NCI-H2107 (cell line): ENCODE measurements around the gene RNFT2.

Experiments used
- DNase-seq: peaks from one replicate; lab custom pipeline; 2025; lab: John Stamatoyannopoulos, UW

RNFT2 gene

DNA sequence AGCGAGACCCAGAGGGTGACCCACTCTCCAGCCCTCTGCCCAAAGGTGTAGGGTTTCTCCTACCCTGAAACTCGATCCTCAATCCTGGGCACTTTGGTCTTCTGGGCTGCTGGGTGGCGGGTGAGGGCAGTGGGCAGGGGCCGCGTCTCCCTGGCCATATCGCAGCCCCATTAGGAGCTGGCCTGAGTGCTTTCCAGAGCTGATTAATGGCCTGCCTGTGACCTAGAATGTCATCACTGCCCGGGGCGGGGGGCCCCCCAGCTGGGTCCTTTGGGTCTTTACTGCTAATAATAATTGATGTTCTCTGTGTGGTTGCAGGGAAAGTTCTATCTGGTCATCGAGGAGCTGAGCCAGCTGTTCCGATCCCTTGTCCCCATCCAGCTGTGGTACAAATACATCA is 95.4 kb downstream of the RNFT2 start:
- DNase-seq, result no peak

DNA sequence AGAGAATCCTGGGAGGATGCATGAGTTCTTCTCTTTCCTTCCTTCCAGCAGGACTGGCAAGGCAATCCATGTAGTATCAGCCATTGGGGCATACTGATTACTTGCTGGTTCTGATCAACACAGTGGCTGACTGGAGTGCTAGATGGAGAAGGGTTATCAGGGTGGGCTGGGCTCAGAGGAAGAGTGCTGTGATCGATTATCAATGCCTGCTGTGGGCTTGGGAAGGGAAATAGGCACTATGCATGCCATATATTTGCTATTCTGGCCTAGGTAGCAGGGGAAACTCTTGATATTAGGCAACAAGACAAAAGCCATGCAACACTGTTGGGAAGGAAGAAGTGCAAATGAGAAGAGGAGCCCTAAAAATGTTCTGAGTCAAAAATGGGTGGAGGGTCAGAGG is 97.4 kb downstream of the RNFT2 start:
- DNase-seq, result no peak

DNA sequence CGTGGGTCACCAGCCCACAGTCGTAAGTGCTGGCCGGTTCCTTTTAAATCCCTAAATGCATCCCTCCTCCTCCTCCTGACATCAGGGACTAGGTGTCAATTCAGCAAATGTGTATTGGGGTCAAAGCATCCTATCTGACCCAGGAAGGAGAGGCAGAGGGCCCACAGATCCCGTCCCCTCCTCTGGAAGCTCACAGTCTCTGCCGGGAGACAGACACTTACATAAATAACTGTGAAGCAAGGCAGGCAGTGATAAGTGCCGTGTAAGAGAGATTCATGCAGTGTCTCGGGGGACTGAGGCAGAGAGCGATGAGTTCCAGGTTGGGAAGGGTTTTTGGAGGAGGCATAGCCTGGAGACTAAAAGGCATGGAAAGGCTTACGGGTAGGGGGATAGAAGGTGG is 99.0 kb downstream of the RNFT2 start:
- DNase-seq, result no peak

DNA sequence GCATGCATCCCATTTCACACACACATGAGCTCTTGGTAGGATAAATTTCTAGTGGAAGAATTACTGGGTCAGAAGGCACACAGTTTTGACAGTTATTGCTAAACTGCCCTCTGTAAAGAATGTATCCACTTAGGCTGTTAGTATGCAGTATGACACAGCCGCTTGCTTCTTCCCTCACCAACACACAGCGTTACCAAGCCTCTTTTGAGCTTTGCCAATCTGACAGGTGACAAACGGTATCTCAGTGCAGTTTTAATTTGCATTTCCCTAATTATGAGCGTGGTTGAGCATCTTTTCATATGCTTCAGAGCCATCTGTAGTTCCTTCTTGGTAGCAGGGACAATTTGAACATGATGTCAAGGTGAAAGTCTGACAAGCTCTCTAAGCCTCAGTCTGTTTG is 100.2 kb downstream of the RNFT2 start:
- no peak for DNase-seq

DNA sequence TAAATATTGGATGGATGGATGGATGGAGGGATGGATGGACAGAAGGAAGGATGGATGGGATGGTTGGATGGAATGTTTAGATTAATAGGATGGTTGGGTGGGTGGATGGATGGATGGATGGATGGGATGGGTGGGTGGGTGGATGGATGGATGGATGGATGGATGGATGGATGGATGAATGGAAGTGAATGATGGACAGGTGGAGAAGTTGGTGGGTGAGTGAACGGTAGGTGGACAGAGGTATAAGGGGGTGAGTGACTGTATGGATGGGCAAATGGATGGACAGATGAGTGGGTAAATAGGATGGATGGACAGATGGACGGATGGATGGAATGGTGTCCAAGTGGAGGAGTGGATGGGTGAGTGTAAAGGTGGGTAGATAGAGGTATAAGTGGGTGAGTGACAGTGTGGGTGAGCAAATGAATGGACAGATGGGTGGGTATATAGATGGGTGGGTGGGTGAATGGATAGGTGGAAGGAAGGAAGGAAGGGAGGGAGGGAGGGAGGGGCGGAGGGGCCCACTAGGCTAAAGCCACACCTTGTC is 101.2 kb downstream of the RNFT2 start:
- no peak for DNase-seq

DNA sequence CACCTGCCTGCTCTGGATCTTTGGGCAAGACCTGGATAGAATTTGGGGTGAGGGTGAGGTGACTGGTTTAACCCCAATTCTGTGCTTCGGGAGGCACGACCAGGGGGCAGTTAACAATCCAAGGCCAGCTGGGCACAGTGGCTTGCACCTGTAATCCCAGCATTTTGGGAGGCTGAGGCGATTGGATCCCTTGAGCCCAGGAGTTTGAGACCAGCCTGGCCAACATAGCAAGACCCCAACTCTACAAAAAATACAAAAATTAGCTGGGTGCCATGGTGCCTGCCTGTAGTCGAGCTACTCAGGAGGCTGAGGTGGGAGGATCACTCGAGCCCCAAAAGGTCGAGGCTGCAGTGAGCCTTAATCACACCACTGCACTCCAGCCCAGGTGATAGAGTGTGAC is 105.0 kb downstream of the RNFT2 start:
- DNase-seq, result no peak

DNA sequence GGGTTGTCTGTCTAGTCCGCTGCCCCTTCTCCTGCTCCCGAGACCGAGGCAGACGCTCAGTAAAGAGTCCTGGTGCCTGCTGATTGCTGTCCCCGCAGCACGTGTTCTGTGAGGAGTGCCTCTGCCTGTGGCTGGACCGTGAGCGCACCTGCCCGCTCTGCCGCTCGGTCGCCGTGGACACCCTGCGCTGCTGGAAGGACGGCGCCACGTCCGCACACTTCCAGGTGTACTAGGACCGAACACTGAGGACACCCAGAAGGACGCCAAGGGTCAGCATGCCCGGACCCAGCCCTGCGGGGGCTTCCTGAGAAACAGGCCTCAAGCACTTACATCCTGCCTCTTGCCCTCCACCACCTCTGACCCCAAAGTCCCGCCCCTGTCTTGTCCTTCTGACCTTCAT is 111.1 kb downstream of the RNFT2 start:
- DNase-seq, result no peak

DNA sequence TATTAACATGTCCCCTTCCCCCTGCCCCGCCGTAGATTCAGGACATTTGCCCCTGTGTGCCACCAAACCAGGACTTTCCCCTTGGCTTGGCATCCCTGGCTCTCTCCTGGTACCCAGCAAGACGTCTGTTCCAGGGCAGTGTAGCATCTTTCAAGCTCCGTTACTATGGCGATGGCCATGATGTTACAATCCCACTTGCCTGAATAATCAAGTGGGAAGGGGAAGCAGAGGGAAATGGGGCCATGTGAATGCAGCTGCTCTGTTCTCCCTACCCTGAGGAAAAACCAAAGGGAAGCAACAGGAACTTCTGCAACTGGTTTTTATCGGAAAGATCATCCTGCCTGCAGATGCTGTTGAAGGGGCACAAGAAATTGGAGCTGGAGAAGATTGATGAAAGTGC is 114.2 kb downstream of the RNFT2 start:
- DNase-seq, result no peak

DNA sequence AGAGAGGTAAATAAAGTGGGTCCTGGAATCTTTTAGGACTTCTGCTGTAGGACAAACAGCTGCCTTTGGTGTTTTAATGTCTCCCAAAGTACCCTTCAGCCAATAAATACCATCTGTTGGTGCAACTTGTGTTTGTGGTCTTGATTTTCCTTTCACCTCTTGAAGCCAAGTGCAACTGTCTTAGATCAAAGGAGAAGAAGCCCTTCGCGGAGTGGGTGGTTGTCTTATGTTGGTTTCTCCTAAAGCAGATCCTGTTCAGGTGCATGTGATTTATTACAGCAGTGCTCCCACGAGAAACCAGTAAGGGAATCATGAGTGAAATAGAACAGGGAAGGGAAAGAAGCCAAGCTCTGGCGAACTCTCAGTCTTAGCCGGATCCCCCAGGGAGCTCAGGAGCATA is 115.4 kb downstream of the RNFT2 start:
- no peak for DNase-seq

DNA sequence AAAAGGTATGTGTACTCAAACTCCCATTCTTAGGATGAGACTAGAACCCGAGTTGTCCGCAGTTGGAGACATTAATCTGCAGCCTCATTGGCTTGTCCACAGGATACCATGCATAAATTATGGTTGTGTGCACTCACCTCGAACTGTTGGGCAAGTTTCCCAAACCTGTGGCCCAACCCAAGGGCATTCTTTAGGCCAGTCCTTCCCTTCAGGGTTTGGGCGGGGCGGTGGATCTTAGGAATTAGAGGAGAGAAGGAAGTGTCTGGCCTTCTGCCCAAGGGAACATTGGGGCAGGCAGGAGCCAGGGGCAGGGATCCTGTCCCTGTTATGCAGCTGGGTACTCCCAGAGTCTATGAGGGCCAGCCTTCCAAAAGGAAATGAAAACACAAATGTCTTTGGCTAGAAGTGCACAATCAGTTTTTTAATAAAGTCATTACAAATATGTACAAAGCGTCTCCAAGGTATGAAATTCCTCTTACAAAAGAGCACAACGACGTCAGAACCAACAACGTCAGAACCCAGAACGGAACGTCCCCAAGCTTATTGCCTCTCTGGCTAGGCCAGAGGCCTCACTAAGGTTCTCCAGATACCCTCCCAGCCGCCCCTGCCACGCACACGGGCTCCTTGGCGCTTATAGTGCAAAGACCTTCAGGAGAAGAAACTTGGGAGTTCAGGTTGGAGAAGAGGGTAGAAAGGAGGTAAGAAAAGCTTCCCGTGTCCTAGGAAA is 117.8 kb downstream of the RNFT2 start:
- no peak for DNase-seq

DNA sequence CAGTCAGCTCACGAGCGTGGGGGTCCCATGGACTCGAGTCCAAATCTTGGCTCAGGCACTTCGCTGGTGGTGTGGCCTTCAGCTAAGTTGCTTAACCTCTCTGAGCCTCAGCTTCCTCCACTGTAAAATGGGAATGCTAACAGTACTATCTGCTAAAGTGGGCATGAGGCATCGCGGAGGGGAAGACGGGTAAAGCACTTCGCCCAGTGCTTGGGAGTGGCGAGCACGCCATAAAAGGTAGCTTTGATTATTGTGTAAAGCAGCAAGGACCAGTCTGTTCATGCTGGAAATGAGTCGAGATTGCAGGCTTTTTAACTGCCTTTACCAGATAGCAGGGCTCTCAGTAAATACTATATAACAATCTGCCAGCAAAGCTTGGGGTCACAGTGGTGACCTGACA is 118.6 kb downstream of the RNFT2 start:
- DNase-seq, result no peak

DNA sequence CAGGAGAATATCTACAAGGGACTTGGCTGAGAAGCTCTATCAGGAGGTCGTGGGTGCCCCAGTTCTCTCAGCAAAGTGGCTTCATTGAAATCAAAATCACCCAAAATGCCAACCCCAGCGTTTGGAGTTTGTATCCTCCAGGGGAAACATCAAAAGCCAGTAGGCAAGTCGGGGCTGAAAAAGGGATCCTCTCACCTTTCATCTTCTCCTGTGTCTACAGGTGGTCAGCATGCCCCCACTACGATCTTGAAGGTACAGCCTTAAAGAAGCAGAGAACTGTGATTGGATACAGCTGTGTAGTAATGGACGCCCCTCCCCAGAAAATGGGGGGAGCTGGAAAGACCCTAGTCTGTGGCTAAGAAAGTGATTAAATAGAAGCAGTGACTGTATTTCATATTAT is 121.0 kb downstream of the RNFT2 start:
- DNase-seq, result no peak

DNA sequence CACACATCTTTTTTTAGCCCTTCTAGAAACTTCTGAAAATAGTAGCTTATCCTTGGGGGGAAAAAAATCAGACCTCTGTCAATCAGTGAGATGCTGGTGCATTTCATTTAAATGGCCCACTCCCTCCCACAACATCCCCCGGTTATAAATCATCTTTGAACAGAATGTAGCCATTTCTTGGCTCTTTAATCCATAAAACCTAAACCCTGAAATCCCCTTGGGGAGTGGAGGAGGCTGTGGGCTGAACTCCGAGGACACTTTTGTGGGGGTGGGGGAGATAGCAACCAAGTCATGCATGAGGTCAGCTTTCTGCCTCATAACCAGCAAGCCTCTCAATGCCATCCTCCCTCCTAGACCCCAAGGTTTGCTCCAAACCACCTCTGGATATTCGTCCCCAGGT is 122.1 kb downstream of the RNFT2 start:
- DNase-seq, result no peak

DNA sequence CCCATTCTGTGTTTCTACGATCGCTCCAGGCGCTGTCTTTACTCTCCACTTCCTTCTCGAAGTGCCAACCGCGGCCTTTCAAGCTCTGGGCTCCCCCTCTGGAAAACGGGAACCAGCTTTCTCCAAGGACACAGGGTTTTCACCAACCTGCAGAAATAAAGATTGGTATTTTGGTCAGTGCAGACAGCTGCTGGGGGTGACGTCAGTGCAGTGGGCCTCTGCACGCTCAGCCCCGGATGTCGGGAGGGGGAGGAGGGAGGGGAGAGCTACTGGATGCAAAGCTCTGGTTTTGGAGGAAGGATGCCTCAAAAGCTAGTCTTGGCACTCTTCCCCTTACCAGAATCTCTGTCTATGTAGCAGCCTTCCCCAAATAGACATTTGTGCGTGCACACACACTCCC is 123.2 kb downstream of the RNFT2 start:
- no peak for DNase-seq

DNA sequence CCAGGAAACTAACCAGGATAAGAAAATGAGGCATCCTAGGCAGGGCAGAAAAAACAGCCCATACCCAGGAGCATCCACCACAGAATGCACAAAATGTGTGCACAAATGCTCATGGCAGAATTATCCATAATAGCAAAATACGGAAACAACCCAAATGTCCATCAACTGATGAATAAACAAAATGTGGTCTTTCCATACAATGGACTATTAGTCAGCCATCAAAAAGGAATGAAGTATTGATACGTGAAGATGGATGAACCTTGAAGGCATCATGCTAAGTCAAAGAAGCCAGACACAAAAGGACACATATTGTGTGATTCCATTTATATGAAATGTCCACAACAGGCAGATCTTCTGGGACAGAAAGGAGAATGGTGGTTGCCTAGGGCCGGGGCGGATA is 124.1 kb downstream of the RNFT2 start:
- DNase-seq, result no peak

DNA sequence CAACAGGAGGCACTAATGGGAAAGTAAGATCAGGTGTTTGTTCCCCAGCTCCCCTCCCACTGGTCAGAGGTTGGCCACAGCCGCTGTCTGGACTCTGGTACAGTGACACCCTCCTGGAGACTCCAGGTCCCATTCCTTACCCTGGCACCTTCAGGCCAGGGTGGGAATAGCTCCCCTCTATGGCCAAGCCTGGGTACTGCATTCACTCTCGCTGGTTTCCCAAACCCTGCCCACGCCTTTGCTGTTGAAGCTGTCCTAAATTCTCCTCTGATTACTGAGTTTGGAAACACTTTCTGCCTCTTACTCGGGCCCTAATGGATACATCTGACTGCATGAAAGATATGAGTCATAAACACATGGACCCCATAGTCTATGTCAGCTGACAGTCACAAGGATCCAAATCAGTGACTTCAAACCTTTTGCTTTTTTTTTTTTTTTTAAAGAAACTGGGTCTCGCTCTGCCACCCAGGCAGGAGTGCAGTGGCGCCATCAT is 125.2 kb downstream of the RNFT2 start:
- DNase-seq, result no peak

DNA sequence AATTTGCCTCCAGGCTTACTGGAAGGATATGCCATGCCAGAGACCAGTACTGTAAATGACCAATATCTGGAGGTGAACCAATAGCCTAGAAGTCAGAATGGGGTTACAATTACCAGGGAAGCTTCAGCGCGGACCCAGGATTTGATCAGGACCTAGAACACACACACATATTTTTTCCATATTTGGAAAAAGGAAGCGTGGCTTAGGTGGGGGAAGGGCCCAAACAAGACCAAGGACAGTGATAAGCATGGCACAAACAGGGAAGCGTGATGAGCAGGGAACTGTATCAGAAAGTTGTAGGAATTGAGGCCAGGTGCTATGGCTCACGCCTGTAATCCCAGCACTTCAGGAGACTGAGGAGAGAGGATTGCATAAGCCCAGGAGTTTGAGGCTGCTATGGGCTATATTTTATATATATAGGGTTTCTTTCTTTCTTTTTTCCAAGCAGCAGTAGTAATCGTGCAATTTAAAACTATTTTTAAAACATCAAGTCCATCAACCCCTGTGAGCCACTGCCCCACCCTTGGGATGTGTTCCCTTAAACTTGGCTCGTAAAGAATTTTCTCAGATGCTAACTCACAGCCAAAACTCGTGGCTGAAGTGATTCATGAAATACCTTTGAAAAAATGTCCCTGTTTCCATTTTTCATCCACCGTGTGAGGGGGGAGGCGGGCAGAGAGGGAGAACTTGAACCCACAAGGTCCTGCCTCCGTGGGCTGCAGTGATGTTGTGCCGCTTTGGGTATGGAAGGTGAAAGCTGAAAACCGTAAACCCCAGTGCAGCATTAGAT is 126.5 kb downstream of the RNFT2 start:
- DNase-seq, result no peak

DNA sequence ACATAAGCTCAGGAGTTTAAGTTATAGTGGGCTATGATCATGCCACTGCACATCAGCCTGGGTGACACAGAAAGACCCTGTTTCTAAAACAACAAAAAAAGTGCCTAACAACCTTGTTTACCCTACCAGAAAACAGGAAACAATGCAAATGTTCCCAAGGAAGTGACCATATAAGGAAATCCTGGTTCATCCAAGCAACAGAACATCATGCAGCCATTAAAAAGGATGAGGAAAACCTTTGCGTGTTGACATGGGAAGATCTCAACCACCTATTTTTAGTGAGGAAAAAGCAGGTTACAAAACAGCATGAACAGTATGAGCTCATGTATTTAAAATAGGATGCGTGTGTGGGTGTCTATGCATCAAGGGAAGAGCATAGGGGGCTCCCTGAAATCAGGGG is 129.4 kb downstream of the RNFT2 start:
- DNase-seq, result no peak

DNA sequence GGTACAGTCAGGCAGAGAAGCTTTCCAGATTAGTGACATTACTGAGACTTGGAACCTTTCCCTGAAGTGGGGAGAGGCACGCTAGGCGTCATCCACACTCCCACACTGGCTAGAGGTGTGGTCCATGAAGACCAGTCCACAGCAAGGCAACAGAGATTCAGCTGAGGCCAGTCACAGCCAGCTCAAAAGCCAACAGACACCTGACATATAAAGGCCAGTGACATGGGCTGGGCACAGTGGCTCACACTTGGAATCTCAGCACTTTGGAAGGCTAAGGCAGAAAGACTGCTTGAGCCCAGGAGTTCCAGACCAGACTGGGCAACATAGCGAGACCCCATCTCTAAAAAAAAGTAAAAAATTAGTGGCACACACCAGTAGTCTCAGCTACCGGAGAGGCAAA is 132.2 kb downstream of the RNFT2 start:
- no peak for DNase-seq

DNA sequence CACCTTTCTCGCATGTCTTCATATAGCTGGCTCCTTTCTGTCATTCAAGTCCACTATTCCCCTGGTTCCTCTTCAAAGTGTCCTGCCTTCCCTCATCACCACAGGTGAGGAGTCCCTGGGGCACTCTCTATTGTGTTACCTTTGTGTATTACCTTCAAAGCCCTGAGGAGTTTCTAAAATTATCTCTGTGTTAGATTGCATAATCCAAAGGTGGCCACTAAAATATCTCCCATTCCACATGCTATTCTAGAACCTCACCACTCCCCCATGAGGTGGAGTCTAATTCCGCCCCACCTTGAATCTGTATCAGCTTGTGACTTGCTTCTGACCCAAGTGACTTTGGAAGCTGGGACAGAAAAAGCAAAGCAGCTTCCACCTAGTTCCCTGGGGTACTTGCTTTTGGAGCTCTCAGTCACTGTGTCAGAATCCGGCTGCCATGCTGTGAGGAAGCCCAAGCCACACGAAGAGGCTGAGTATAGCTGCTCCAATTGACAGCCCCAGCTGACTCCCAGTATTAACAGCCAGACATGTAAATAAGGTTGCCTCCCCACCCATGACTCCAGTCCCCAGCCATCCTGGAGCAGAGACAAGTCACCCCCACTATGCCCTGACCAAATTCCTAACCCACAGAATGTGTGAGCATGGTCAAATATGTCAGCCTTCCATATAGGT is 136.3 kb downstream of the RNFT2 start:
- no peak for DNase-seq

DNA sequence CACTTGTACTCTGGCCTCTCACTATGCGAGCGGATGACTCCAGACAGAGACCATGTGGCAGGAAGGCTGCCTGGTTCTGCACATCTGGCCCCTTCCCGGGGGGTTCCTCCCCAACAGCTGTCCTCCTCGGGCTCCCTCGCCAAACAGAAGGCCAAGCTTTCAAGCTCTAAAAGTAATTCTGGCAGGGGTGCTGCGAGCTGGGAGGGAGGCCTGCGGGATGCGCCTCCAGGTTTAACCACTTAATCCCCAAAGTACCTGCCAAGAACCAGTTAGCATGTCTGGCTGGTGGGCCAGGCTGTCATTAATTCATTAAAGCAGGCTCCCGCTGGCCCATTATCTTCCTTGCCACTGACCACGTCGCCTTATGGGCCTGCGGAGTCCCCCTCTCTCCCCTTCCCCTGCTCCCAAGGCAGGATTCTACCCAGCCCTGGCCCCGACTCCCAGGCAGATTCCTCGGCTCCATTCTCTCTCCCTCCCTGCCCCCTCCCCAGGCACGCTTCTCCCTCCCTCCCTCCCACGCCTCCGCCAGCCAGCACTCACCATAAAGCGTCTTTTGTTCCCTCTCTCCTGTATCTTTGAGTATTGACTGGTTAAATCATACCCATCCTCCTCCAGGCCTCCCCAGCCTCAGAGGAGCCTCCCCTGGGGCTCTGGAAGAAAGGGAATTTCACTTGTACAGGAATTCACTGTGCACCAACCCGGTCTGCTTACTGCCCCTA is 138.2 kb downstream of the RNFT2 start:
- DNase-seq, result no peak
